ENCODE results near the gene ATF7IP2. TPM values are rescaled to one million over a fixed set of nuclear protein-coding genes. Genes with fewer than 3 reads are reported as not detected.

Gene ATF7IP2
- total and polyA plus RNA-seq, 2 donors (not counting 3 experiments of a cell fraction or from before 2014, with no cell fraction given) = 9.7 to 14.6 TPM

- TF ChIP-seq MYC (IDR thresholded peaks at IDR 0.05; ENCODE audit: low read depth, low read length) (no peak), FOS (IDR thresholded peaks at IDR 0.05; ENCODE audit: borderline replicate concordance, insufficient read depth, low read length) (no peak), EZH2 (IDR thresholded peaks at IDR 0.05; ENCODE audit: borderline replicate concordance, low read depth, low read length, severe bottlenecking) (no peak), CTCF (IDR thresholded peaks at IDR 0.05; ENCODE audit: extremely low read depth in 1 of 2, insufficient read depth in 1 of 2, low read depth in 1 of 2, low read length in 2 of 2) (no peak), POLR2AphosphoS5 (IDR thresholded peaks at IDR 0.05; ENCODE audit: insufficient read depth, low read depth, low read length) (no peak), POLR2A (IDR thresholded peaks at IDR 0.05; ENCODE audit: low read depth, low read length) (no peak), JUN (IDR thresholded peaks at IDR 0.05; ENCODE audit: borderline replicate concordance, insufficient read depth, insufficient read length, low read depth) (no peak), GATA2 (IDR thresholded peaks at IDR 0.05; ENCODE audit: insufficient read depth, insufficient read length, low read depth, low read length) (no peak), MAX (IDR thresholded peaks at IDR 0.05; ENCODE audit: insufficient read depth, insufficient read length) (no peak)
- Histone ChIP-seq H3K9me3 (replicated peaks; ENCODE audit: control insufficient read depth, insufficient read depth, low read length) (no peaks in the 10 kb centered on the region), H3K27ac (ENCODE audit: insufficient read depth, low read depth, low read length) (no peak overlapping the region), H3K9me1 (replicated peaks; ENCODE audit: control insufficient read depth, extremely low read depth, insufficient read depth, low read length) (no peaks in the 10 kb centered on the region), H3K4me1 (ENCODE audit: control insufficient read depth, extremely low read depth, insufficient read depth, low read length) (no peaks in the 10 kb centered on the region), H3K9ac (replicated peaks; ENCODE audit: extremely low read depth, insufficient read depth, low read length) (no peak overlapping the region), H3K27me3 (ENCODE audit: control insufficient read depth in 2 of 2, insufficient read depth in 2 of 2, low read length in 2 of 2) (no peaks in the 10 kb centered on the region), H3K36me3 (ENCODE audit: control insufficient read depth in 2 of 2, extremely low read depth in 1 of 2, insufficient read depth in 2 of 2, low read length in 2 of 2) (no peaks in the 10 kb centered on the region), H3K4me3 (replicated peaks in 1 of 3; ENCODE audit: insufficient read depth in 1 of 3, low read depth in 1 of 3, low read length in 3 of 3) (no peak overlapping the region), H3K4me2 (ENCODE audit: insufficient read depth, low read length) (no peak overlapping the region), H4K20me1 (replicated peaks; ENCODE audit: control insufficient read depth, extremely low read depth, insufficient read depth, low read length) (no peaks in the 10 kb centered on the region), H3K79me2 (ENCODE audit: control insufficient read depth, insufficient read depth, low read length) (no peaks in the 10 kb centered on the region), H2AFZ (ENCODE audit: low read depth, low read length) (no peak overlapping the region)
- CTCF ChIA-PET = interaction anchor here (0.9 kb wide), 1 partner anchor 19 kb away, joined by 3 read pairs; no protein-coding TSS in a partner anchor
- intact Hi-C loops (cut with micrococcal nuclease) (no loop called here), dilution Hi-C loops (cut with MboI; ENCODE audit: extremely low pct_ligation_motif_present, low sequenced_read_pairs) (no loop called here)
- FAIRE-seq (no peak), DNase-seq (ENCODE audit: low read depth, low spot score) (no peak)
- no TSS peak for BruUV-seq (replicated peaks)
- POLR2A ChIA-PET = no interaction called here
These were observed 33.8 kb downstream of the ATF7IP2 start for GRCh38 chr16:10419701-10420100.
